ENCODE measurements around the gene HDGF.

DNA sequence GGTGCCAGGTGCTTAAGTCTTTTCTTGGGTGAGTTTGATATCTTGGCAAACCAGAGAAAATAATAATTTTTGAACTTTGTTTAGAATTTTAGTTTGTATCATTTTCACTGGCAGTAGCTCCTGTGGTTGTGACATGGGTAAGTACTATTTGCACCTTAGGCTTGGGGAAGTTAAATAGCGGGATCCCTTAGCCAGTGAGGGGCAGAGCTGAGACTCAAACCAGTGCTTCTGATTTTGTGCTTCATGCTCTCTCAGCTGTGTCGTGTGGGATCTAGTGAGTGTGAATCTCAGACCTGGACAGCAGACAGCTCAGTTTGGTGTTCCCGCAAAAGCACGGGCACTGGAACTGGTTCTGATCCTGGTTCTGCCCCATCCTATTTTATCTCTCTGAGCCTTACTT lies 25.5 kb upstream of the HDGF start:
- TF ChIP-seq, protein P1, sequence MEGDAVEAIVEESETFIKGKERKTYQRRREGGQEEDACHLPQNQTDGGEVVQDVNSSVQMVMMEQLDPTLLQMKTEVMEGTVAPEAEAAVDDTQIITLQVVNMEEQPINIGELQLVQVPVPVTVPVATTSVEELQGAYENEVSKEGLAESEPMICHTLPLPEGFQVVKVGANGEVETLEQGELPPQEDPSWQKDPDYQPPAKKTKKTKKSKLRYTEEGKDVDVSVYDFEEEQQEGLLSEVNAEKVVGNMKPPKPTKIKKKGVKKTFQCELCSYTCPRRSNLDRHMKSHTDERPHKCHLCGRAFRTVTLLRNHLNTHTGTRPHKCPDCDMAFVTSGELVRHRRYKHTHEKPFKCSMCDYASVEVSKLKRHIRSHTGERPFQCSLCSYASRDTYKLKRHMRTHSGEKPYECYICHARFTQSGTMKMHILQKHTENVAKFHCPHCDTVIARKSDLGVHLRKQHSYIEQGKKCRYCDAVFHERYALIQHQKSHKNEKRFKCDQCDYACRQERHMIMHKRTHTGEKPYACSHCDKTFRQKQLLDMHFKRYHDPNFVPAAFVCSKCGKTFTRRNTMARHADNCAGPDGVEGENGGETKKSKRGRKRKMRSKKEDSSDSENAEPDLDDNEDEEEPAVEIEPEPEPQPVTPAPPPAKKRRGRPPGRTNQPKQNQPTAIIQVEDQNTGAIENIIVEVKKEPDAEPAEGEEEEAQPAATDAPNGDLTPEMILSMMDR (conservative IDR thresholded peaks at IDR 0.05; ENCODE audit: low read depth in 2 of 2) = no peak
- no peak for TF ChIP-seq EZH2 (IDR thresholded peaks at IDR 0.05; ENCODE audit: low read depth, unreplicated experiment)
- no peak for TF ChIP-seq POLR2AphosphoS5 (IDR thresholded peaks at IDR 0.05; ENCODE audit: low read depth)

Data from GM23338 (cell line).